Effector memory CD8-positive, alpha-beta T cell (primary cell): Measurements from ENCODE around the gene RSRC2.
"Not testable (repeated sequence)": the region's sequence is repeated elsewhere in the genome, so short reads cannot be mapped to it uniquely, and the experiment has no call there.

Source experiments
- ATAC-seq: fragments of 150-1000 bp; cut with Tn5 transposase; replicated peaks from 2 replicates; pipeline ENCODE4 v1.10.0; 2021; ENCODE audit warnings: mild to moderate bottlenecking, moderate library complexity
- DNase-seq, 3 experiments: peaks; one replicate each; pipeline ENCODE4 v3.0.0; 2021
- H3K27ac Mint-ChIP-seq, 2 donors: one replicate each; pipeline ENCODE4 v1.8.0; 2022; ENCODE audit warnings: mild to moderate bottlenecking in 2 of 2, mixed read lengths in 2 of 2, moderate library complexity in 2 of 2
- H3K27me3 Mint-ChIP-seq, 2 donors: one replicate each; pipeline ENCODE4 v1.8.0; 2022; ENCODE audit warnings: mixed read lengths in 2 of 2
- H3K36me3 Mint-ChIP-seq: one replicate; pipeline ENCODE4 v1.8.0; 2022; ENCODE audit warnings: mild to moderate bottlenecking, moderate library complexity, mixed read lengths; ENCODE audit not compliant: insufficient read depth
- H3K4me1 Mint-ChIP-seq, 2 donors: one replicate each; pipeline ENCODE4 v1.8.0; 2022; ENCODE audit warnings: low read depth in 2 of 2, mixed read lengths in 2 of 2
- H3K4me3 Mint-ChIP-seq, 2 donors: one replicate each; pipeline ENCODE4 v1.8.0; 2022; ENCODE audit warnings: mild to moderate bottlenecking in 2 of 2, mixed read lengths in 2 of 2, moderate library complexity in 2 of 2
- H3K9me3 Mint-ChIP-seq, 2 donors: one replicate each; pipeline ENCODE4 v1.8.0; 2022; ENCODE audit warnings: mixed read lengths in 2 of 2

The RSRC2 gene

DNA sequence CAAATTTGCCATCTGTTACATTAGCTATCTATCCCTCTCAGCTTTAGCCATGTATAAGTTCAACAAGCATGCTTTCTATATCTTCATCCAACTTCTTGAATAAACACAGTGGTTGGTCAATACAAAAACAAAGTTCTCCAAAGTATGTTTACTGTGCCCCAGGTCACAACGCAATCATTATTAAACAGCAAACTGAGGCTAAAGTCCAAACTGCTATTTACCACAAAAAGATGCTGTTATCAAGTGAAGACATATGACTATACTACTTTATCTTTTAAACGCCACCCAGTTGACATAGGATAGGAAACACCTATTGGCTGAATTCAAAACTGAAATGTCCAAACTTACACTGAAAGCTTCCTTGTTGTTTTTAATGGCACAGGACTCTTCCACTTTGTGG, 37.7 kb downstream of the RSRC2 start:
- peak overlapping the region; percentile 53 to 77 for H3K27ac Mint-ChIP-seq
- H3K4me1 Mint-ChIP-seq = peaks cover 6 to 8% of the 10 kb centered on the region in 2 donors
- no peaks in the 10 kb centered on the region for H3K27me3 Mint-ChIP-seq
- ATAC-seq (no peak), DNase-seq (no peak)
- H3K4me3 Mint-ChIP-seq = no peak overlapping the region
- H3K36me3 Mint-ChIP-seq = peaks cover 85% of the 10 kb centered on the region
- no peaks in the 10 kb centered on the region for H3K9me3 Mint-ChIP-seq

DNA sequence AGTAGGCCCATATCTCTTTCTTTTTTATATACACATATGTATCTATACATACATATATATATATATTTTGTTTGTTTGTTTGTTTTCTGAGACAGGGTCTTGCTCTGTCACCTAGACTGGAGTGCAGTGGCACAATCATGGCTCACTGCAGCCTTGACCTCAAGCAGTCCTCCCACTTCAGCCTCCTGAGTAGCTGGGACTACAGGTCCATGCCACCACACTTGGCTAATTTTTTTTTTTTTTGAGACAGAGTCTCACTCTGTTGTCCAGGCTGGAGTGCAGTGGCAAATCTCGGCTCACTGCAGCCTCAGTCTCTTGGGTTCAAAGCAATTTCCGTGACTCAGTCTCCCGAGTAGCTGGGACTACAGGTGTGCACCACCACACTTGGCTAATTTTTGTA, 38.9 kb downstream of the RSRC2 start:
- H3K36me3 Mint-ChIP-seq = peaks cover 88% of the 10 kb centered on the region
- H3K27ac Mint-ChIP-seq, H3K4me1 Mint-ChIP-seq, H3K27me3 Mint-ChIP-seq, H3K9me3 Mint-ChIP-seq, H3K4me3 Mint-ChIP-seq, DNase-seq, ATAC-seq: not testable (repeated sequence)

DNA sequence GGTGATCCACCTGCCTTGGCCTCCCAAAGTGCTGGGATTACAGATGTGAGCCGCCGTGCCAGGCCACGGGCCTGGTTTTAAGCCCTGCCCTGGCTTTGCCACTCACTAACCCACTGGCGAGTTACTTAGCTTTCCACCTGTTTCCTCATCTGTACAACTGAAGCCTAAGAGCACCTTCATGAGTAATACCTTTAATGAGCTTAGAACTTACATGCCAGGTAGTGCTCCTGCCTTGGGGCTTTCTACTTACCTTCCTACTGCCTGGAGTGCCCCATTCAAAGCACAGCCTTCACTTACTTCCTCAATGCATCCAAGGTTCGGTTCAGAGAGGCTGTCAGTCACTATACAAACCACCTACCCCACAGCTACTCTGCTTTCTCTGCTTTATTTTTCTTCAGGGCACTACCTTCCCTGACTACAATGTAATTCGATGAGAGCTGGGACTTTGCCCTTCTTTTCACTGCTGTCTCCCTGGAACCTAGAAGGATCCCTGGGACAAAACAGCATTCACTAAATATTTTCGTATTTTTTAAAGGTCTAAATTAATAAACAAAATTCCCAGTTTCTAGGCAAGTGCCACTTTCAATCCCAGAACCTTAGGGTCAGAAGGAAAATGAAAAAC, 39.8 kb downstream of the RSRC2 start:
- peaks cover 4 to 6% of the 10 kb centered on the region in 2 donors for H3K4me1 Mint-ChIP-seq
- peak overlapping the region in 1 of 2 donors; percentile 63 for H3K27ac Mint-ChIP-seq
- no peaks in the 10 kb centered on the region for H3K27me3 Mint-ChIP-seq
- H3K36me3 Mint-ChIP-seq = peaks cover 86% of the 10 kb centered on the region
- H3K9me3 Mint-ChIP-seq = no peaks in the 10 kb centered on the region
- no peak overlapping the region for H3K4me3 Mint-ChIP-seq
- DNase-seq = no peak
- no peak for ATAC-seq

DNA sequence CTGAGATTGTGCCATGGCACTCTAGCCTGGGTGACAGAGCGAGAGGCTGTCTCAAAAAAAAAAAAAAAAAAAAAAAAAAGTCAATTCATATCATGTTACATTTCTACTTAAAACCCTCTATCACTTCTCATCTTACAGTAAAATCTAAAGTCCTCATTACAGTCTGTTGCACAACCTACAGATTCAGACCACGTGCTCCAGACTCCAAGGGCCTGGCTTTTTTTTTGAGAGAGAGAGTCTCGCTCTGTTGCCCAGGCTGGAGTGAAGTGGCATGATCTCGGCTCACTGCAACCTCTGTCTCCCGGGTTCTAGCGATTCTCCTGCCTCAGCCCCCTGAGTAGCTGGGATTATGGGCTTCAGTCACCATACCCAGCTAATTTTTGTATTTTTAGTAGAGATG, 40.4 kb downstream of the RSRC2 start:
- not testable (repeated sequence) for H3K4me3 Mint-ChIP-seq, H3K4me1 Mint-ChIP-seq, DNase-seq, H3K9me3 Mint-ChIP-seq, H3K27me3 Mint-ChIP-seq, ATAC-seq
- Mint-ChIP-seq H3K27ac (peak overlapping the region in 1 of 2 donors; percentile 63), H3K36me3 (peaks cover 86% of the 10 kb centered on the region)

DNA sequence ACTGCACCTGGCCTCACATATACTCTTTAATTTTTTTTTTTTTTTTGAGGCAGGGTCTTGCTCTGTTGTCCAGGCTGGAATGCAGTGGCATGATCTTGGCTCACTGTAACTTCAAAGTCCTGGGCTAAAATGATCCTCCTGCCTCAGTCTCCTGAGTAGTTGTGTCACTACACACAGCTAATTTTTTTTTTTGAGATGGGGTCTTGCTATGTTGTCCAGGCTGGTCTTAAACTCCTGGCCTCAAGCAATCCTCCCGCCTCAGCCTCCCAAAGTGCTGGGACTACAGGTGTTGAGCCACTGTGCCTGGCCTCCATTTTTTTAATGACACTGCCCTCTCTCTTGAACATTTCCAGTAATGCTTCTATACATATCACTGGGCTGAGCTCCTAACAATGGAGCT, 42.4 kb downstream of the RSRC2 start:
- H3K27me3 Mint-ChIP-seq, H3K9me3 Mint-ChIP-seq, H3K4me1 Mint-ChIP-seq, ATAC-seq, H3K4me3 Mint-ChIP-seq, DNase-seq: not testable (repeated sequence)
- peaks cover 86% of the 10 kb centered on the region for H3K36me3 Mint-ChIP-seq
- peak overlapping the region in 1 of 2 donors; percentile 9 for H3K27ac Mint-ChIP-seq

DNA sequence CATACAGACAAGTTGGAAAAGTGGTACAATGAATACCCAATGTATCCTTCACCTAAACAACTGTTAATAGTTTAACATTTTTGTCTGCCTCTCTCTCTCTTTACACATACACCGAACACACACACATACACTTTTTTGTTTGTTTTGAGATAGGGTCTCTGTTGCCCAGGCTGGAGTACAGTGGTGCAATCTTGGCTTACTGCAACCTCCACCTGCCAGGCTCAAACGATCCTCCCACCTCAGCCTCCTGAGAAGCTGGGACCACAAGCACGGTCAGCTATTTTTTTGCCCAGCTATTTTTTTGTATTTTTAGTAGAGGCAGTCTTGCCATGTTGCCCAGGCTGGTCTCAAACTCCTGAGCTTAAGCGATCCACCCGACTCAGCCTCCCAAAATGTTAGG, 42.8 kb downstream of the RSRC2 start:
- ATAC-seq (no peak), DNase-seq (no peak)
- peaks cover 86% of the 10 kb centered on the region for H3K36me3 Mint-ChIP-seq
- no peaks in the 10 kb centered on the region for H3K27me3 Mint-ChIP-seq
- H3K4me3 Mint-ChIP-seq = no peak overlapping the region
- peak overlapping the region in 1 of 2 donors; percentile 72 for H3K27ac Mint-ChIP-seq
- H3K9me3 Mint-ChIP-seq = no peaks in the 10 kb centered on the region
- H3K4me1 Mint-ChIP-seq = peaks cover 0 to 4% of the 10 kb centered on the region in 2 donors

DNA sequence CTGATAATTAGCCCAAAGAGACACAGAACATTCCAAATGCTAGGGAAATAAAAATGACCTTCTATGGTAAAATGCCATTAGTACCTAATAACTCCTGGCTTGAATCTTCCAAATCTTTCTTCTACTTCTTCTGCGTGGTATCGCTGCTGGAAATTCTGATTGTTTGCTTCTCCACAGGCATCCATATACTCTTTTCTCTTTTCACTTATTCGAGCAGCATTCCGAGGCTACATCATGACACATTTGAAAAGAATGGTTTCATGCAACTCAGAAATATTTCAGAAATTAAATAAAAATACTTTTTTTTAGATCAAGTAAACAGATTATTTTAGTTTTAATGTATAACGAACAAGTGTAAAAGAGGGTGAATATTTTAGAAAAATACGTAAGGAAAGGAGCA, 44.9 kb downstream of the RSRC2 start:
- Mint-ChIP-seq H3K36me3 (peaks cover 86% of the 10 kb centered on the region), H3K27ac (no peak overlapping the region), H3K9me3 (no peaks in the 10 kb centered on the region), H3K4me1 (peaks cover 0 to 4% of the 10 kb centered on the region in 2 donors), H3K4me3 (no peak overlapping the region), H3K27me3 (no peaks in the 10 kb centered on the region)
- ATAC-seq = no peak
- no peak for DNase-seq

DNA sequence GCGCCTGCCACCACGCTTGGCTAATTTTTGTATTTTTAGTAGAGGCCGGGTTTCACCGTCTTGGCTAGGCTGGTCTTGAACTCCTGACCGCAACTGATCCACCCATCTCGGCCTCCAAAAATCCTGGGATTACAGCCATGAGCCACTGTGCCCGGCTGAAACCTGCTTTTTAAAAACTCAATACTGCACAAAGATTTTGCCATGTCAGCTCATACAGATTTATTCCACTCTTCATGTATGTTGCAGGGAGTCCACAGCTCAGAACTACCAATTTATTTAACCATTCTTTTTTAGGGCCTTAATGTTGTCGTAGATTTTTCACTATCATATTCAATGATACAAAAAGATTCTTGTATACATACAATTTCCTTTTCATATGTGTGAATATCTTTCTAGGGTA, 46.0 kb downstream of the RSRC2 start:
- DNase-seq (no peak), ATAC-seq (no peak)
- no peak overlapping the region for H3K27ac Mint-ChIP-seq
- no peak overlapping the region for H3K4me3 Mint-ChIP-seq
- H3K36me3 Mint-ChIP-seq = peaks cover 90% of the 10 kb centered on the region
- H3K4me1 Mint-ChIP-seq = peaks cover 0 to 4% of the 10 kb centered on the region in 2 donors
- H3K27me3 Mint-ChIP-seq = no peaks in the 10 kb centered on the region
- H3K9me3 Mint-ChIP-seq = no peaks in the 10 kb centered on the region

DNA sequence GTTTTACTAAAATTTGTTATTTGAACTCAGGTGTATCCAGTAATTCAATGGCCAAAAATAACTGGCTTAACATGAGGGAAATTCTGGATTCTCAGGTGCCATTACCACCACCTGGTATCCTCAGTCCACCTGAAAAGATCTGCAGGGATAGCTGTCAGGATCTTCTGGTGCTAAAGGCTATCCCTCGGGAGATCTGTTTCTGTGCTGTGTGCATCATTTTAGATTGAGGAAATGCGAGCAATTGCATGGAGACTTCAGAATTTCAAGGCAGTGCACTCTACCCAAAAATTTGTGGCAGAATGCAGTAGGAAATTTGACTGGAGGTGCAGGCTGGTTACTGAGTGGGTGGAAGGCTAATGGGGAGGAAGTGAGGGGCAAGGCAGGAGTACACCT, 52.4 kb downstream of the RSRC2 start:
- ATAC-seq = no peak
- no peaks in the 10 kb centered on the region for H3K27me3 Mint-ChIP-seq
- DNase-seq = no peak
- no peaks in the 10 kb centered on the region for H3K9me3 Mint-ChIP-seq
- peaks cover 63% of the 10 kb centered on the region for H3K36me3 Mint-ChIP-seq
- no peak overlapping the region for H3K4me3 Mint-ChIP-seq
- peak overlapping the region in 1 of 2 donors; percentile 70 for H3K27ac Mint-ChIP-seq
- peaks cover 1 to 6% of the 10 kb centered on the region in 2 donors for H3K4me1 Mint-ChIP-seq

DNA sequence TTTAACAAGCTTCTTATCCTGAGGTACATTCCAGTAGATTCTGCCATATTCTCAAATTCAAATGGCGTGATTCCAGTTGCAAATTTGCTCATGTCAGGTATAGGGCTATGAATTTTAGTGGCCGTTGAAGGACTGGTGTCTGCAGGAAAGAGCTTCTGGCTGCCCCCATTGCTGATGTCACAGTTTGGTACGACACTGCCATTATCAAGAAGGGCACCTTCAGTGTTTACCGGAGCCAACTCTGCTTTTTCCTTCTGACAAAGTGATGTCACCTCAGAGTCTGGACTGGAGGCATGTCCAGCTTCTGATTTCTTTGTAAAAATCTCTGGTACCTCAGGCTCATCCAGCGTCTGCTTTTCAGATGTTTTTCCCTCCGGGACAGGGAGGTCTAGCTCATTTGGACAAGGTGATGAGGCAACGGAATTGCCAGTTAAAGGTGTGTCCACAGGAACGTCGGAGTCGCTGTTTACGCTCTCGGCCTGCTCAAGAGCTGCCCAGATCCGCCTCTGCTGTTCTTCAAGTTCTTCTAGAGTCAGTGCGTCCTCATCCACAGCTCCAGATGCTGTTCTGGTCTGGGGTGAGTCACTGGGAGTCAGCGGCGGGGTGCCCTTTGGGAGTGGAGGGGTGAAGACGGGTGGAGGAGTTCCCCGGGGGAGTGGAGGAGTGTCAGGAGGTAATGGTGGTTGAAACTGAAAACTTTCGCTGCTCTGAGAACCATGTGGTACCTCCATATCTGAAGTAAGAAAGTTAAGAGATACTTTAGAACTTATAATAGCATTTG, 53.0 kb downstream of the RSRC2 start:
- no peak for DNase-seq
- Mint-ChIP-seq H3K27me3 (no peaks in the 10 kb centered on the region), H3K9me3 (no peaks in the 10 kb centered on the region), H3K4me3 (no peak overlapping the region), H3K27ac (peak overlapping the region; percentile 56 to 70), H3K36me3 (peaks cover 57% of the 10 kb centered on the region), H3K4me1 (peaks cover 1 to 6% of the 10 kb centered on the region in 2 donors)
- ATAC-seq = no peak

DNA sequence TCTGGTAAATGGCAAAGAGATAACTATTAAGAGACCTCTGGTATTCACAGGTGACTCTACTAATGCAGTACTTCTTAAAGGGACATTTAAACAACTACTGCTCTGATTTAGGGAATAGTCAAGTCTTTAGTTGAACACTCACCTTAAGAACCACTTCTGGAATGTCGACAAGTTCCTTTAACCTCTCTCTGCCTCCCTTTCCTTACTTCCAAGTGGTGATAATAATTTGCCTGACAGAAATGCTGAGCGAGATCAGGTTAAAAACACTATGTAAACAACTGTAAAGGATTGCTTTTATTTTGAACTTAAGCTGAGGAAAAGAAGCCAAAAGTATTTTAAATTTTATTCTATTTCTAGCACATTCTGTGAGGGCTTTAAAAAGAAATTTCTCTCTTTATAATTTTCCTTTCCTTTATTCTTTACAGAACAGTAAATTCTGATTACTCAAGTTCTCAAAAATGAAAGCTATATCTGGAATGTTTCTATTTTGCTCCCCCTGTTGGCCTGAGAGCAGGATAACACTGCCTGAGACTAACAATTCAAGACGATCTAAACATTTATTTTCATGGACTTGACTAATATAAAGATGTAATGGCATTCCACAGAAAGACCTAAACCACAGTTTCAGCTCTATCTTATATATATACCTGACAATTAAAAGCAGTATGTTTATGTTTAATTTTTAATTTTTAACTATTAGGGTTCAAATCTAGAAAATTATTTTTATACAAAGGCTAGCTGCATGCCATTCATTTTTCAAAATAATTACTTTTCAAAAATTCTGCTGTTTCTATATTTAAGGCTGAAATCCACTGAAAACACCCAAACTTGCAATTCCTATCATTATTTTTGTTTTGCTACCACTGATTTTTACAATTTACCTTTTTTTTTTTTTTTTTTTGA, 55.2 kb downstream of the RSRC2 start:
- H3K27ac Mint-ChIP-seq = peak overlapping the region in 1 of 2 donors; percentile 71
- ATAC-seq (peak; percentile 80), DNase-seq (no peak)
- no peaks in the 10 kb centered on the region for H3K27me3 Mint-ChIP-seq
- H3K4me1 Mint-ChIP-seq = peaks cover 1 to 6% of the 10 kb centered on the region in 2 donors
- no peak overlapping the region for H3K4me3 Mint-ChIP-seq
- H3K36me3 Mint-ChIP-seq = peaks cover 35% of the 10 kb centered on the region
- no peaks in the 10 kb centered on the region for H3K9me3 Mint-ChIP-seq

DNA sequence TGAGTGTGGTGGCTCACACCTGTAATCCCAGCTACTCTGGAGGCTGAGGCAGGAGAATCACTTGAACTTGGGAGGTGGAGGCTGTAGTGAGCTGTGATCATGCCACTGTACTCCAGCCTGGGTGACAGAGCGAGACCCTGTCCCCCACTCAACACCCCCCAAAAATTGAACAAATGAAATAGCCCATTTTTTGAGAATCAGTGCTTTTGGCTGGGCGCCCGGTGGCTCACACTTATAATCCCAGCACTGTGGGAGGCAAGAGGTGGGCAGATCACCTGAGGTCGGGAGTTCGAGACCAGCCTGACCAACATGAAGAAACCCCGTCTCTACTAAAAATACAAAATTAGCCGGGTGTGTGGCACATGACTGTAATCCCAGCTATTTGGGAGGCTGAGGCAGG, 56.2 kb downstream of the RSRC2 start:
- not testable (repeated sequence) for H3K4me1 Mint-ChIP-seq, ATAC-seq, H3K27me3 Mint-ChIP-seq, H3K9me3 Mint-ChIP-seq, DNase-seq, H3K4me3 Mint-ChIP-seq
- Mint-ChIP-seq H3K27ac (peak overlapping the region in 1 of 2 donors; percentile 71), H3K36me3 (peaks cover 26% of the 10 kb centered on the region)

DNA sequence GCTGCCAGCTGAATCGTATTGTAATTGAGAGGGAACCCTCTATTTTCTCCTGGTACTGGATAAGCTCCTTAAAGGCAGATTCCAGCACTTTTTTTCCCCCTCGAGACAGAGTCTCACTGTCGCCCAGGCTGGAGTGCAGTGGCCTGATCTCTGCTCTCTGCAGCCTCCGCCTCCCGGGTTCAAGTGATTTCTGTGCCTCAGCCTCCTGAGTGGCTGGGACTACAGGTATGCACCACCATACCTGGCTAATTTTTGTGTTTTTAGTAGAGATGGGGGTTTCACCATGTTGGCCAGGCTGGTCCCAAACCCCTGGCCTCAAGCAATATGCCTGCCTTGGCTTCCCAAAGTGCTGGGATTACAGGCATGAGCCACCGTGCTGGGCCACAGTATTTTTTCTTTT, 56.9 kb downstream of the RSRC2 start:
- H3K4me3 Mint-ChIP-seq, ATAC-seq, H3K27me3 Mint-ChIP-seq, H3K9me3 Mint-ChIP-seq, H3K4me1 Mint-ChIP-seq, DNase-seq, H3K27ac Mint-ChIP-seq: not testable (repeated sequence)
- peaks cover 18% of the 10 kb centered on the region for H3K36me3 Mint-ChIP-seq
